ENCODE results near the gene PCBP3.
"Not testable (repeated sequence)": the region's sequence is repeated elsewhere in the genome, so short reads cannot be mapped to it uniquely, and the experiment has no call there.

Gene PCBP3

DNA sequence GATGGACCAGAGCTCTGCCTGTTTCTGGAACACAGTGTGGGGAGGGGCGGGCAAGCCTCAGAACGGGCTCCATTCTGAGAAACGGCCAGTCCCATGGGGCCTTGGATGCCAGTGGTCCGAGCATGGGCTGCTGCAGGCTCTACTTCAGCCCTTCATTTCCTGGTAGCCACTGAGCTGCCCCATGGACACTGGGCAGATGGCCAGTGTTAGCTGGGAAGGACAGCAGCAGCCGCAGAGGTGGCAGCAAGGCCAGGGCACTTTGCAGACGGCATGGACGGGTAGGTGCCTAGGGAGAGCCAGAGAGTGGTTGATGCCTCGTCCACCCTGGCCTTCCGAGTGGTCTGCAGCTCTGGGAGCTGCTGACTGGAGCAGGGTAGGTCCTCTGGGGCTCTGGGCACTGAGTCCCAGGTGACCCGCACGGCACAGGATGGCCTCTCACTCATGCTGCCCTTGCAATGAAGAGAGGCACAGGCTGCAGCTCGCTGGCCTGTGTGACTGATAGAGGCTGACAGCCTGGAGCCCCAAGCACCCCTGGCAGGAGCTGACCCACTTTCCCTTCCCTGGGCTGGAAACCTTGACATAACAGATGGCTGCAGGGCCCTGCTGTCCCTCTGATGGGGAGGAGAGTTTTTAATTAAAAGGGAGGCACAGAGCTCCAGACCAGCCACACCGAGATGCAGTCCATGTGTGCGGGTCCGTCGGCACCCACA lies 250.4 kb downstream of the PCBP3 start:
- no peak for DNase-seq (ENCODE audit: low spot score)

DNA sequence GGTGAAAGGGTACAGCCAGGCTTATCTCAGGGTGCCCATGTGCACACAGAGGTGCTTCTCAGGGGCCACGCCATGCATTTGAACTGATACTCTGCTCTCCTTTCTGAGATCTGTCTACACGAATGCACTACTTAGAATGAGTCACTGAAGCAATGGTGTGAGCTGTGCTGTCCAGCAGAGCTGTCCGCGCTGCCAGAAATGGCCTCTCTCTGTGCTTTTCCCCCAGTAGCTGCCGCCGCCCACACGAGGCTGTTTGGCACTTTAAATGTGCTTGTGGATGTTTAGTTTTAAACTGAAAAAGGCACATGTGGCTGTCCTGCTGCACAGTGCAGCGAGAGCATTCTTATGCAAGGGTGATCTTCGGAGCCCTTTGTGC lies 250.9 kb downstream of the PCBP3 start:
- DNase-seq (ENCODE audit: low spot score) = no peak

DNA sequence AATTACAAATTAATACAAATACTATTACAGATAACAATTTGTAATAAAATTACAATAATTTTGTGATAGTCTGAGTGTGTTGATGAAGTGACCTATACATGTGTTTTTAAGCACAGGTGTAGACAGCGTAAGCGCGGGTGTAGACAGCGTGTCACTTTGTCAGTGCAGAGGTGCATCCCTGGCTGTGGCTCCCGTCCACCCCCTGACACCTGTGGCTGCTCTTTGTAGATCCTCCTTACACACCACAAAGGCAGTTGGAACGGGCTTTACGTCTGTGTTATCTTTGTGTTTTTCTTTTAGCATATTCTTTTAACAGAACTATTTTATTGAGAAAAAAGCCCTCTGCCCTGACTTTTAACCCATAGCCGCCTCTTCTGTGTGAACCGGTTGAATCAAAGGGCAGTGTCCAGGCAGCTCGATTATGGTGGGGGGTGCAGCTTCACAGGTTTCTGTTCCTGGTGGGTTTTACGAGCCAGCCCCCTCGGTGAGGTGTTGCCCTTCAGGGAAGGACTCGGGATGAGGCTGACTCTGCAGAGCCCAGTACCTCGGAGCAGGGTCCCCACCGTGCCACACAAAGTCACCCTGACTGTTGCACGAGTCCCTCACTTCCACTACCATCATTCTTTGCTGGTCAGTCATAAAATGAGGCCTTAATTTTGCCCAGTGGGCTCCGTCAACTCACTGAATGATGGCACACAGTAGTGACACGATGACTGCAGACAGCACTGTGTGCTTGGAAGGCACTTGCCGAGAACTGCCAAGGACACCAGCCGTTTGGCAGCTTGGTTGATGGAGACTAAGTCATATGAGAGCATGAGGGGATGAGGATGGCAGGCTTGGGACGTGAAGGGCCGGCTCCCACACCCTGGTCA lies 251.6 kb downstream of the PCBP3 start:
- DNase-seq (ENCODE audit: low spot score) = no peak

DNA sequence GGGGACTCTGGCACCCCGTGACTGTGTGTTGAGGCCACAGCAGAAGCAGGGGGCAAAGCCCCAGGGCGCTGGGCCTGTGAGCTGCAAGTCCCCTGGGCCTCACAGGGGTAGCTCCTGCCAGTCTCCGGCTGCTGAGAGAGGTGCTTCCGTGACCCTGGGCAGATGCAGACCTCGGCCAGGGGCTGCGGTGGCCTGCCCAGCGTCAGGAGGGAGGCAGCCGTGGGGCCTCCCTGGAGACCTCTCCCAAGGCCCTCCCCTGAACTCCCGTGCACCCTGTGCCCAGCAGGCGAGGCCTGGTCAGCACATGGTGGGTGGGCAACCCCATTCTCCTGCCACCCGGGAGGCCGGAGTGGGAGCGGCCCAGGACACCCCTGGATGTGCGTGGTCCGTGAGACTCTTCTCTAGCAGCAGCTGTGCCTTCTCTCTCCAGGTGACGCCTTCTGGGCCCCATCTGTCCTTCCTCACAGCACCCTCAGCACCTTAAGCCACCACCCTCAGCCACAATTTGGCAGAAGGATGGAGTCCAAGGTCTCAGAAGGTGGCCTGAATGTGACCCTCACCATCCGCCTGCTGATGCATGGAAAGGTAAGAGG lies 252.3 kb downstream of the PCBP3 start:
- no peak for DNase-seq (ENCODE audit: low spot score)

DNA sequence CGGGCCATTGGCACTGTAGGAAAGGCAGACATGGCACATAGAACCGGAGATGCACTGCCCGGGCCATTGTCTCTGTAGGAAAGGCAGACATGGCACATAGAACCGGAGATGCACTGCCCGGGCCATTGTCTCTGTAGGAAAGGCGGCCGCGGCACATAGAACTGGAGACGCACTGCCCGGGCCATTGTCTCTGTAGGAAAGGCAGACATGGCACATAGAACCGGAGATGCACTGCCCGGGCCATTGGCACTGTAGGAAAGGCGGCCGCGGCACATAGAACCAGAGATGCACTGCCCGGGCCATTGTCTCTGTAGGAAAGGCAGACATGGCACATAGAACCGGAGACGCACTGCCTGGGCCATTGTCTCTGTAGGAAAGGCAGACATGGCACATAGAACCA lies 252.9 kb downstream of the PCBP3 start:
- DNase-seq (ENCODE audit: low spot score) = not testable (repeated sequence)

DNA sequence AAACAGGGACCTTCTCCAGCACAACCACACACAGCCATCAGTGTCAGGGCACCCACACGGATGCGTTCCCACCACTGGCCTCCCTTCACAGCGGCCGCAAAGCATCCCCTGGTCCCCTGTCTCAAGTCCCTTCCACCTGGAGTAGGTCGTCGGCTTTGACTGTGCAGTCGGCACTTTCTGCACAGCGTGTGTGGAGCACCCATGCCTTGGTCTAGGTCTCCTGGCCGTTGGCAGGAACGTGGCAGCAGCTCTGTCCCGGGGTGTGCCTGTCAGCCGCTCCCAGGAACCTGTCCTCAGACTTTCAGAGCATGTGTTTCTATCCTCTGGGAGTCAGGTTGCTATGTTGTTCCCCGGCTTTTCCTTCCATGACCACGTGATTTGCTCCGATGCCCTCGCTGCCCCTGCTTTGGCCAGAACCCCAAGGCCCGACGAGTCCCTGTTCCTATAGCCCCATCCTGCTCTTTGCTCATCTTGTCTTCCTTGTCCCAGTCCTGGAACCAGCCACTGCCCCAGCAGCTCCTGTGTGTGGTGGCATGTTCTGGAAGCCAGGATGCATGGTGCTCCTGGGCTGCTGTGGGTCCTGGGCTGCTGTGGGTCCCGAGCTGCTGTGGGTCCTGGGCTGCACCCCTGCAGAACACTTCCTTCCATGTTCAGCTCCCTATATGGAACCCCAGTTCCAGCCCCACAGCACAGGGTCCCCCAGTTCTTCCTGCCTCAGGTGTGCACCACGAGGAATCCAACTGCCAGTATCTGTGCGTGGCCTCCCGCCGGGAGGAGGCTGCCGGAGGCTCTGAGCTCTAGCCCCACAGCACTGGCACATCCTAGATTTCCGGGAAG lies 253.9 kb downstream of the PCBP3 start:
- DNase-seq (ENCODE audit: low spot score) = no peak

DNA sequence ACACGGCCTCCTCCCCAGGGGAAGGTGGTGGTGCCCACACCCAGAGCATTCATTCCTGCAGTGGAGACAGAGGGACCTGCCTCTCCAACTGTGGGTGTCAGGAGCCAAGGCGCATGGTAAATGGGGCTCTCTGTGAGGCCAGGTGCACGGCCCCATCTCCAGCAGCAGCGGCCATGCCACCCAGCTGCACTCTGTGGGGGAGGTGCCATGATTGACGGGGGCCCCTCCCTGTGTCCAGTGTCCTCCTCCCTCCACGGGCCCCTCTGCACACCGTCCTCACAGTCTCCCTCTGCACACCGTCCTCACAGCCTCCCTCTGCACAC lies 254.5 kb downstream of the PCBP3 start:
- no peak for DNase-seq (ENCODE audit: low spot score)

DNA sequence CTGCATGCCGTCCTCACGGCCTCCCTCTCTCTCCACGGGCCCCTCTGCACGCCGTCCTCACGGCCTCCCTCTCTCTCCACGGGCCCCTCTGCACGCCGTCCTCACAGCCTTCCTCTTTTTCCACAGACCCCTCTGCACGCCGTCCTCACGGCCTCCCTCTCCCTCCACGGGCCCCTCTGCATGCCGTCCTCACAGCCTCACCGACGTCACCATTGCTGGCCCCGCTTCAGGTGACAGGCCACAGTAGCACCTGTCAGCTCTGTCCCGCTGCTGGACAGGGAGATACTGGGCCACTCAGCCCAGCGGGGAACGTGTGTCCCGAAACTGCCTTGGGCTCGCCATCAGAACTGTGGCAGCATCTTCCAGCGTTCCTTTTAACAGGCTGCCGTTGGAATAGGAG lies 255.3 kb downstream of the PCBP3 start:
- no peak for DNase-seq (ENCODE audit: low spot score)

DNA sequence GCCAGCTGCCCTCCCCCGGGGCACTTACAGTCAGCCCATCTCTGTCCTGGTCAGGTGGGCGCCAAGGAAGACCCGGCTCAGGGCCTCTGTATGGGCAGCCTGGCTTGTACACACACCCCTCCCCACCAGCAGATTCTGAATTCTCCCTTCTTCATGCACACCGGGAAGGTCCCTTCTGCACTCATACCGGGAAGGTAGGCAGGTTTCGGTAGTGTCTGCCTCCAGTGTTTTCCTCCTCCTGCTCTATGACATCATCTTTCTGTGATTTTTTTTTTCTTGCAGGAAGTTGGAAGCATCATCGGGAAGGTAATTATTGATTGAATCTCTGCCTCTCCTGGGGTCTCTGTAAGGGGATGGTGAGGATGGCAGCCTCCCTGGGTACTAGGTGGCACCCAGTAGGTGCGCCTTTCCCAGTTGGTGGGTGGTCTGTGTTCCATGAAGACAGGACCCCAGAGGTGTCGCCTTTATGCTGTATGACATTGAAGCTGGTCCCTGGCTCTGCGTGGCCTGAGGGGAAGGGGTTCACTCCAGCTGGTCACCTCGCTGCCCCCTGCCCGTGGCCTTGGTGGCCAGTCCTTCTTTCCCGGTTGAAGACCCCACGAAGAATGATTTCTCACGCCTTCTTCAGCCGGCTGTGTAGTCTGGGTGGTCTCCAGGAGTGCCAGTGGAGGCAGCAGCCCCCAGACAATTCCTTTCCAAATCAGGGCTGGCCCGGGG lies 255.9 kb downstream of the PCBP3 start:
- DNase-seq (ENCODE audit: low spot score) = no peak

DNA sequence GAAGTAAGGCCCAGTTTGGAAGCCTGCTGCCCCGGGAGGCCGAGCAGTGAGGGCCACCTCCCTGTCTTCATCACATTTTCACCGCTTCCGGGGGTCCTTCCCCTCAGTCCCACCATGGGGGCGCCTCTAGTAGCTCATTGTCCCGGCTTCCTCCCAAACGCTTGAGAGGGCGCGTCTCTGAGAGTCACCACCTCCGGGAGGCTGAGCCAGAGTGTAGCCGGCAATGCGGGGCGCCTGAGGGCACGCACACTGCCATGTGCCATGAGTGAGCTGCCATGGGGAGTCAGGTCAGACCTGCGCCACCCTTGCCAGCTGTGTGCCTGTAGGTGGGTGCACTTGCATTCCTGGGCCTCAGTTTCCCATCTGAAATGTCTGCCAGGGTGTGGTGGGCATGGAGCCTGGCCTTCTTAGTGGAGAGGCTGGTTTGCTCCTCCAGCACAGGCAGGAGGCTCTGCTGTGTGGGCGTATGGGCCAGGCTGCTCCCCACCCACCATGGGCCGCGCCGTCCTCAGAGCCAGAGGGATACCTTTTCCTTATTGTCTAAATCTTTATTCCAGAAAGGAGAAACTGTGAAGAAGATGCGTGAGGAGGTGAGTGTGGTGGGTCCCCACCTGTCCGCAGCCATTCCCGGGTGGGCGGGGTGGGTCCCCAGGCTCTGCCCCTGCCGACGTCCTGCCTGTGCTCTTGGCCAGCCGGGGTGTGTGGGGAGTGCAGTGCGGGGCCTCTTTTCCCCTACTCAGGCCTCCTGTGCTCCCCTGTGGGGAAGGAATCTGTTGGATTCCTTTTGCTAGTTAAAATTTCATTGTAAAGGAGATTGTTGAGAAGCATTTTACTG lies 256.7 kb downstream of the PCBP3 start:
- DNase-seq (ENCODE audit: low spot score) = no peak

DNA sequence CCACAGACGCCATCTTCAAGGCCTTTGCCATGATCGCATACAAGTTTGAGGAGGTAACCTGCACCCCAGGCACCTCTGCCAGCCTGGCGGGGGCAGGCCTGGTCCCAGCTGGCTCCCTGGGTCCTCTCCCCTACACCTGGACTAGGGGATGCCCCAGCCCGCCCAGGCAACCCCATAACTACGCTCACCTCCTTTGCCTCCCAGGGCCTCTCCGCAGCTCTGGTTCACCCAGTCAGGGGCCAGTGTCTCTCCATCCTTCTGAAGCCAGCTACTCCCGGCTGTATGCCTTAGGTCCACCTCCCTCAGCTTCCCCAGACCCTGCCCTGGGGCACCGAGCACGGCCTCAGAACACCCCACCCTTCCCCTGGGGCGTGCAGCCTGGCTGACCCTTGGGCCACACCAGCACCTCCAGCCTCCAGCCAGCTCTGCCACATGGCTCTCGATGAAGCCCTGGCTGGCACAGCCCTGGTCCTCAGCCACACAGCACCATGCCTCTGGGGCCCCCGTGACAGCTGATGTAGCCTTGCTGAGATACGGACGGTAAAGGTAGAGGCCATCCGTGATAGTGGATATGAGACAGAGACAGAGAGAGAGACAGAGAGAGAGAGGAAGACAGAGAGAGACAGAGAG lies 257.7 kb downstream of the PCBP3 start:
- DNase-seq (ENCODE audit: low spot score) = no peak

DNA sequence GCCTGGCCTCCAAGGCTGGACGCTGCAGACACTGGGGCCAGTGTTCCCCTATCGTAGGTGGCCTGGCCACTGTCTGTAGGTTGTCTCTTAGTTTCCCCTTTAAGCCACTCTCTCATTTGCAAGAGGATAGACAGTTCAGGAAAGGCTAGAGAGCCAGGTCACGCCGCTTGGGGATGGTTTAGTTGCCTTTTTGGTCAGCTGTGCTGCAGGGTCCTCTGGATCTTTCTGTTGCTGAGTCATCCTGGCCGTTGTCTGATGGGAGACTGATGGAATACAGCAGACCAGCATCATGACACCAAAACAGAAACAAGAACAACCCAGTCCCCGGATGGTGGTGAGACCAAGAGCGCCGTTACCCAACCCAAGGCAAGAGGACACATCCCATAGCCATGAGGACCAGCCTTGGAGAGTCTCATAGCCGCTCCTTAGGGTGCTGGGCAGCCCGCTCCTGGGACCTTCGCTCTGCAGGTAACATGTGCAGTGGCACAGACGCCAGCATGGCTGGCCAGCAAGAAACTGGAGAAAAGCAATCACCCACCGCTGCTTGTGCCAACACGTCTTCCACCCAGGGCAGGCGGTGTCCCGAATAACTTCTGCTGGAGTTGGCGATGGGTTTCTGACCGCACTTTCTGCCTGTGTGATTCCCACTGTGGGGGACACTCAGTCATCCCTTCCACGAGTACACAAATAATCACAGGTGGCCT lies 258.9 kb downstream of the PCBP3 start:
- DNase-seq (ENCODE audit: low spot score) = no peak

DNA sequence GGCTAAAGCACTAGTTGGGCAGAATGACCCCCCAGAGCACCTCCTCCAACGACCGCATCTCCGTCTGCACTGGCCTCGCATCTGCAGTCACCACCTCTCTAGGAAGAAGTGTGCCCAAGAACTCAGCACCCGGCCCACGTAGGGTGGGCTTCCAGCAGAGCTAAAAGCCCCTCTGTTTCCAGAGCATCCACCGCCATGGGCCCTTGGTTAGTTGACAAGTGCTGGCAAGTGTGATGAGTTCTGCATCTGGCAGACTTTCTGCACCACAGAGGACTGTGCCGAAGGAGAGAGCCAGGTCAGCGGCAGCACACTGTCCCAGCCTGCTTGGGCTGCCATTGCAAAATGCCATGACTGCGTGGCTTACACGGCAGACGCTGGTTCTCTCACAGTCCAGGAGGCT lies 261.7 kb downstream of the PCBP3 start:
- DNase-seq (ENCODE audit: low spot score) = no peak

DNA sequence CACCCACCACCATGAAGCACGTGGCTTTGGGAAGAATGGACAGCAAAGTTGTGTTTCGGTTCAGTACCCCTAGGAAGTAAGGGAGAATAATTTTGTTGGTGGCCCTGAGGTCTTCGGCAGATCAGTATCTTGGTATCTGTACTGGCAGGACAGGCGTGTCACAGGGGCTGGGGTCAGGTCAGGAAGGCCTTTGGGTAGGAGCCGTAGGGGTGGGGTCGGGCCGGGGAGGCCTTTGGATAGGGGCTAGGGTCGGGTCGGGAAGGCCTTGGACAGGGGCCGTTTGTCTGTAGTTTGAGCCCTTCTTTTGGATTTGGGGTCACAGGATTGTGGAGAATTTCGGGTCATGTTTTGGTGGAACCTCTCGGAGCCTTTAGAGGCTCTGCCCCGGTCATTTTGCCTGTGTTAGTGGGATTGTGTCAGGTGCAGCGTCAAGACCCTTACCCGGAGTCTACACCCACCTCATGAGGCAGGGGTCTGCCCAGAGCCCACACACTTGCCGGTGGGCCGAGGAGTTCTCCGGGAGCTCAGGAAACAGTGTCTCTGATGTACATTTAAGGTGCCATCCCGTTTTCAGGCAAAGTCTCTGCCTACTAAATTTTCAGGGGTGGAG lies 262.8 kb downstream of the PCBP3 start:
- no peak for DNase-seq (ENCODE audit: low spot score)

DNA sequence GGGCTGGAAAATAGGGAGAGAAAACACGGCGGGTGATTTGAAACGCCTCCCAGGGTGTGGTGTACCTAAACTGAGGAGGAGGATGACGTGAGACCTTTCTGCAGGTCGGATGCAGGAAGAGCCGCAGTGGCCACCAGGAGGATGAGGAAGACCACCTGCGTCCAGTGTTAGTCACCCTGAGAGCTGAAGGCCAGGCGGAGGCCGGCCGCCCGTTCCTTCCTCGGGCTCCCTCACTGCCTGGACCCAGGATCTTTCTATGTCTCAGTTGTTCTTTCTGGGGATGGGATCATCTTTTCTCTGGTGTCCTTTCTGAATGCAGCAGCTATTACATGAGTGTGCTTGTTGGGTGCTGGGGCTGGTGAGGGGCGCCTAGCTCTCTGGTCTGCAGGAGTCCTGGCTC lies 263.3 kb downstream of the PCBP3 start:
- no peak for DNase-seq (ENCODE audit: low spot score)

DNA sequence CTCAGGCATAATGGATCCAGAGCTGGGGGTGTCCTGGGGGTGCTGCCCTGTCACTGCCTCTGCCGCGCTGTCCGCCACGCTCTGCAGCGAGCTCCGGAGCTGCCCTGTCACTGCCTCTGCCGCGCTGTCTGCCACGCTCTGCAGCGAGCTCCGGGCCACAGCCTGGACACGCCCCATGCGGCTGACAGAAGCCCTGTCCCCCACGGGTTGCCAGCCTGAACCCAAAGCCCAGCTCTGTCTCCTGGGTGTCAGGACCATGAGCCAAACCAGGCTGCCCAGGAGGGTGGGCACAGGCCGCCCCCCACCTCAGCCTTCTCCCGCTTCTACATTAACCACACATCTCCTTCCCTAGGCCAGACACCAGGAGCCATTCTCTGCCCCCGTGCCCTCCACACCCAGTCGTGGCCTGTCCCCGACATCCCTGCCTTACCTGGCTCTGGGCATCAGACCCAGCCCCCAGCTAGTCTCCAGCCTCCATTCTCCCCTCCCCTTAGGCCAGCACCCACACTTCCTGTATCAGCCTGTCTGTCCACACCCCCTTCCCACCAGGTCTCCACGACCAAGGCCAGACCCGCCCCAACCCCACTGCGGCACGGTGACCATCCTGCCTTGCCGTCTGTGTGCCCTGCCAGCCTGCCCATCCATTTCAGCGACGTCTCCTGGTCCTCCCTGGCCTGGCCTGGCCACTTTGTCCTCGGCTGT lies 265.2 kb downstream of the PCBP3 start:
- DNase-seq (ENCODE audit: low spot score) = no peak

DNA sequence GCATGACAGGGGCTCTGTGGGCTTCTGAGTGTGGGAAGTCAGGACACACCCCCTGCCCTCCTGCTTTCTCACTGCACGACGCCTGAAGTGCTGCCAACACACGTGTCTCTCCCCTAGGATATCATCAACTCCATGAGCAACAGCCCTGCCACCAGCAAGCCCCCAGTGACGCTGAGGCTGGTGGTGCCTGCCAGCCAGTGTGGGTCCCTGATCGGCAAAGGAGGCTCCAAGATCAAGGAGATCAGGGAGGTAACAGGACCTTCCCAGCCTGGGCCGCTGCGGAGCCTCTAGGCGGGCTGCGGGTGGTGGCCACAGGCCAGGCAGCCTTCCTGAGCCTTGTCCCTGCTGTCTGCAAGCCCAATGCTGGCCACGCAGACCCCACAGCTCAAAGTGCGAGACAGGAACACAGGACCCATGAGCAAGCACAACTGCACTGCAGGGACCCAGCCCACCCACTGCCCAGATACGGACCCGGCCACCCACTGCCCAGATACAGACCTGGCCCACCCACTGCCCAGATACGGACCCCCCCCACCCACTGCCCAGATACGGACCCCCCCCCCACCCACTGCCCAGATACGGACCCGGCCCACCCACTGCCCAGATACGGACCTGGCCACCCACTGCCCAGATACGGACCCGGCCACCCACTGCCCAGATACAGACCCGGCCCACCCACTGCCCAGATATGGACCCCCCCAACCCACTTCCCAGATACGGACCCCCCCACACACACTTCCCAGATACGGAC lies 265.9 kb downstream of the PCBP3 start:
- no peak for DNase-seq (ENCODE audit: low spot score)

DNA sequence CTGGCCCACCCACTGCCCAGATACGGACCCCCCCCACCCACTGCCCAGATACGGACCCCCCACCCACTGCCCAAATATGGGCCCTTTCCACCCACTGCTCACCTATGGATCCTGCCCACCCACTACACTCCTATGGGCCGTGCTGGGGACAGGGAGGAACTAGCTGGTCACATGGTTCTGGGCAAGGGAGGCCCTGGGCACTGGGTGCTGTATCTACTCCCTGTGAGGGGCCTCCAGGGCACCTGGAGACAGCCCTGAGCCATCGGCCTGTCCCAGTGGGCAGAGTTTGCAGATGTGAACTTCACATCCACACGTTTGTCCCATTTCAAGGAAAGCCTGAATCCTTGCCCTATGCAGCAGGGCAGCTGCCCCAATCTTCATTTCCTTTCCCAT lies 266.6 kb downstream of the PCBP3 start:
- no peak for DNase-seq (ENCODE audit: low spot score)

Measured in Ammon's horn (tissue), 1 donor.